Immature natural killer cell (primary cell): ENCODE results near the gene SLC25A13. TPM values are rescaled to one million over a fixed set of nuclear protein-coding genes. Genes with fewer than 3 reads are reported as not detected.

ENCODE experiments used
- DNase-seq, 3 donors: peaks; one replicate each; pipeline ENCODE4 v3.0.0; 2022; ENCODE audit warnings: mixed read lengths in 1 of 3
- H3K27ac Mint-ChIP-seq, 6 donors: one replicate each; pipeline ENCODE4 v1.8.0; 2020; ENCODE audit warnings: mixed read lengths in 6 of 6, mild to moderate bottlenecking in 5 of 6, inconsistent platforms in 4 of 6, moderate library complexity in 3 of 6
- H3K27me3 Mint-ChIP-seq, 3 donors: one replicate each; pipeline ENCODE4 v1.8.0; 2020 to 2021; ENCODE audit warnings: low read depth in 3 of 3, mild to moderate bottlenecking in 3 of 3, mixed read lengths in 3 of 3, moderate library complexity in 3 of 3, inconsistent platforms in 1 of 3
- H3K36me3 Mint-ChIP-seq, 3 donors: one replicate each; pipeline ENCODE4 v1.8.0; 2020; ENCODE audit warnings: mixed read lengths in 3 of 3, inconsistent platforms in 2 of 3, mild to moderate bottlenecking in 2 of 3
- H3K4me1 Mint-ChIP-seq, 2 donors: one replicate each; pipeline ENCODE4 v1.8.0; 2020; ENCODE audit warnings: inconsistent platforms in 2 of 2, mild to moderate bottlenecking in 2 of 2, mixed read lengths in 2 of 2, moderate library complexity in 1 of 2
- H3K4me3 Mint-ChIP-seq, 5 donors: one replicate each; pipeline ENCODE4 v1.8.0; 2020; ENCODE audit warnings: mild to moderate bottlenecking in 5 of 5, mixed read lengths in 5 of 5, inconsistent platforms in 3 of 5, moderate library complexity in 3 of 5
- H3K9me3 Mint-ChIP-seq, 6 donors: one replicate each; pipeline ENCODE4 v1.8.0; 2020; ENCODE audit warnings: mild to moderate bottlenecking in 6 of 6, mixed read lengths in 6 of 6, inconsistent platforms in 4 of 6, moderate library complexity in 3 of 6
- polyA plus RNA-seq, 3 donors: library from polyadenylated mRNA; unstranded; fragments of 300-500 nt; fragmentation: Illumina TruSeq; gene quantifications; one replicate each; pipeline ENCODE4 v1.2.3, GENCODE V29; 2021

The SLC25A13 gene
- polyA plus RNA-seq, 3 donors from 2014 or later, result 4.2 to 9.3 (median 5.3) TPM

DNA sequence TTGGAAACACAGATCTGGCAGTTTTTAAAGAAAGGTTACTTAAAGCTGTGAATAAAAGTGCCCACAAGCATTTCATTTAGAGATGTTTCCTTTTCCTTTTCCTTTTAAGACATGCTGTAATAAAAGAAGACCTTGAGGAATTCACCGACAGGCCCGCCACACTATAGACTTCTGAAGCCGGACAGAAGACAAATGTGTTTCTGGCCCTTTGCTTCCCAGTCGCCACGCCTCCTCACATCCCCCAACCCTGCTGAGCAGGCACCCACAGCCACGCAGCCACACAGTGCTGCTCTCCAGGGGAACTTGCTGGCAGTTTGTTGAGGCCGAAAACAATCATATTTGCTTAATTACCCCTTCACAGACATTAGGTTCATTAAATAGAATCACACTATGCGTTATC, 83.4 kb downstream of the SLC25A13 start:
- Mint-ChIP-seq H3K36me3 (peaks cover 0 to 8% (median 0%) of the 10 kb centered on the region in 3 donors), H3K9me3 (no peaks in the 10 kb centered on the region), H3K4me3 (no peak overlapping the region), H3K4me1 (peaks cover 10 to 20% of the 10 kb centered on the region in 2 donors), H3K27ac (peak overlapping the region in 1 of 6 donors; percentile 6), H3K27me3 (peaks cover 0 to 4% (median 3%) of the 10 kb centered on the region in 3 donors)
- no peak for DNase-seq

- DNase-seq, result no peak
- Mint-ChIP-seq H3K27ac (no peak overlapping the region), H3K4me1 (peaks cover 4 to 6% of the 10 kb centered on the region in 2 donors), H3K36me3 (peaks cover 0 to 8% (median 0%) of the 10 kb centered on the region in 3 donors), H3K4me3 (no peak overlapping the region), H3K27me3 (peaks cover 0 to 4% (median 4%) of the 10 kb centered on the region in 3 donors), H3K9me3 (no peaks in the 10 kb centered on the region)
Observed at GRCh38 chr7:96237040-96237439, 84.9 kb downstream of the SLC25A13 start.

DNA sequence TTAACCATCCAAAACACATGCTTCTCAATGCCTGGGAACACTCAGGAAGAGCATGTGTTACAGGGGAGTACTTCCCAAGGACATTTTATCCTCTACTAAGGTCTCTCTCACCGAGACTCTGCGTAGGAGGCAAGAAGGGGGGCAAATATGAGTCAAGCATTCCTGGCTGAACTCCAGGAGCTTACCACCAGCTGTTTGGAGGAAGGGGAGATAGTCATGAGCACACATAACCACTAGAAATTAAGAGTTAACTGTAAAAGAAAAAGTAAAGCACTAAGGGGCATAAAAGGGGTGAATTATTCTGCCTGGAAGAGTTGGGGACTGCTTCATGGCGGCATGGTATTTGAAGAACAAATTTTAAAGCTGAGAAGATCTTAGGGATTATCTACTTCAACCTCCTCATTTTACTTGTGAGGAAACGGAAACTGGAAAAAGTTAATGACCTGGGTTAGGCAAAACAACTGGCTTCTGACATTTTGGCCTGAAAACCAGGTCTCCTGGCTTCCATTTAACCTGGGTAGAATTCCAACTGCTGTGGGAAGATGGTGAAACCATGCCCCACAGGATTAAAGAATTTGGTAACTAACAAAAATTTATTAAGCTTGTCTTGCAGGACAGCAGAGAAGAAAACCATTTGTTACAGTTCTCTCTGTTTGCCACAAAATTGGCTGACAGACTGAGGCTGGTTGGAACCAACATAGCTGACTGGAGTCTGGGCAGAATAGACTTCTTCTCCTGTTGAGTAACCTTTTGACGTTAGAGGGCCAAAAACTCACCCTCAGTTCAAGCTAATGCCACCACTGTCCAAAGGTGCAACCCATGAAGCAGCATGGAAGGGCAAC, 85.5 kb downstream of the SLC25A13 start:
- no peak overlapping the region for H3K27ac Mint-ChIP-seq
- H3K4me3 Mint-ChIP-seq, result no peak overlapping the region
- peaks cover 0 to 5% (median 4%) of the 10 kb centered on the region in 3 donors for H3K27me3 Mint-ChIP-seq
- H3K36me3 Mint-ChIP-seq, result peaks cover 0 to 8% (median 5%) of the 10 kb centered on the region in 3 donors
- peaks cover 0 to 2% of the 10 kb centered on the region in 2 donors for H3K4me1 Mint-ChIP-seq
- no peaks in the 10 kb centered on the region for H3K9me3 Mint-ChIP-seq
- DNase-seq, result no peak

DNA sequence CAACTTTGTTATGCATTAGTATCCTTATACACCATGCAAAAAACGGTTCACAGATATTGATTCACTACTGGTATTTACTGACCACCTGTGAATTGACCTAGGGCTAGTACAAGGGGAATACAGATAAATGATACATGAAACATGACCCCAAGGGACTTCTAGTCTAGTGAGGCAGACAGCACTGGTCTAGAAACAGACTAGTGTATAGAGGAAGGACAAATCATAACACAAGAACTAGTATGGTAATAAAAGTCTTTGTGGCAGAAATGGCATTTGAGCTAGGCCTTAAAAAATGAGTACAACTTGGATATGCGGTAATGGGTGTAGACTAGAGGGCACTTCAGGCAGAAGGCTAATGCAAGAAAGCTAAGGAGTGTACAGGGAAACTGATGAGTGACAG, 86.6 kb downstream of the SLC25A13 start:
- H3K4me1 Mint-ChIP-seq, result peaks cover 0 to 4% of the 10 kb centered on the region in 2 donors
- H3K27me3 Mint-ChIP-seq, result peaks cover 0 to 5% (median 4%) of the 10 kb centered on the region in 3 donors
- H3K27ac Mint-ChIP-seq, result no peak overlapping the region
- DNase-seq, result no peak
- peaks cover 6 to 14% (median 8%) of the 10 kb centered on the region in 3 donors for H3K36me3 Mint-ChIP-seq
- H3K9me3 Mint-ChIP-seq, result no peaks in the 10 kb centered on the region
- no peak overlapping the region for H3K4me3 Mint-ChIP-seq

DNA sequence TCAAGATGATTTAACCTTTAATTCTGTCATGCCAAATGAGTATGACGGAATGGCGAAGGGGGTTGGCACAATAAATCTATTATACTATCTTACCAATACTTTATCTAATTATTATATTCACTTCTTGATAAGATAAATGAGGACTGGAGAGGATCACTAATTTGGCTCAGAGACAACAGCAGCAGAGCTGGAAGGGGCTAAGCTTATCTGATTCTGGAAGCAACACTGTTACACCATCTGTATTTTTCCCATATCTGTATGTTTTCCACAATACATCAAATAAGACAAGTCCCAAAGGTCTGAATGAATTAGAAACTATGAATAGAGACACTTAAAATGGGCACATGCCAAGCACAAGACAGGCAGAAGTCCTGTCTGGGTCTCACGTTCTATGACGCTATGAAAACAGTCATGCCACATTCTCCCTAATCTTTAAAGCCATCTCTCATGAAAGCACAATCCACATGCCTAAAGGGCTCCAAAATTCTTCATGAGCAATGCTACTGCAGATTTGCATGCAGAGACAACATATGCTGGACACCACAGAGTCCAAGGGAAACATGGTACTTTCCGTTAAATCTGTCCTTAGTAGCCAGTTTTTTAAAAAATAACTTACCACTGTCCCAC, 88.3 kb downstream of the SLC25A13 start:
- DNase-seq, result no peak
- Mint-ChIP-seq H3K4me1 (peaks cover 0 to 4% of the 10 kb centered on the region in 2 donors), H3K9me3 (no peaks in the 10 kb centered on the region), H3K36me3 (peaks cover 16 to 24% (median 16%) of the 10 kb centered on the region in 3 donors), H3K27me3 (peaks cover 0 to 4% (median 3%) of the 10 kb centered on the region in 3 donors), H3K4me3 (no peak overlapping the region), H3K27ac (no peak overlapping the region)

GRCh38 chr7:96233084-96233483, 88.8 kb downstream of the SLC25A13 start:
- H3K4me3 Mint-ChIP-seq, result no peak overlapping the region
- peaks cover 0 to 4% of the 10 kb centered on the region in 2 donors for H3K4me1 Mint-ChIP-seq
- no peak for DNase-seq
- H3K27me3 Mint-ChIP-seq, result peaks cover 0 to 4% (median 3%) of the 10 kb centered on the region in 3 donors
- no peak overlapping the region for H3K27ac Mint-ChIP-seq
- peaks cover 19 to 27% (median 19%) of the 10 kb centered on the region in 3 donors for H3K36me3 Mint-ChIP-seq
- no peaks in the 10 kb centered on the region for H3K9me3 Mint-ChIP-seq

DNA sequence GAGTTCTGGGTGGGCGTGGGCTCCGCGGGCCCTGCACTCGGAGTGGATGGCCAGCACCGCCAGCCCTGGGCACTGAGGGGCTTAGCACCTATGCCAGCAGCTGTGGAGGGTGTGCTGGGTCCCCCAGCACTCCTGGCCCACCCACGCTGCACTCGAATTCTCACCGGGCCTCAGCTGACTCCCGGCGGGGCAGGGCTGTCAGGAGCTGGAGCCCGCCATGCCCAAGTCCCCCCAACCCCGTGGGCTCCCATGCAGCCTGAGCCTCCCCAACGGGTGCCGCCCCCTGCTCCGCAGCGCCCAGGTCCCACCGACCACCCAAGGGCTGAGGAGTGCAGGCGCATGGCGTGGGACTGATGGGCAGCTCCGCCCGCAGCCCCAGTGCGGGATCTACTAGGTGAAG, 93.1 kb downstream of the SLC25A13 start:
- no peak overlapping the region for H3K4me3 Mint-ChIP-seq
- peaks cover 0 to 2% of the 10 kb centered on the region in 2 donors for H3K4me1 Mint-ChIP-seq
- H3K27ac Mint-ChIP-seq, result no peak overlapping the region
- no peak for DNase-seq
- peaks cover 0 to 3% (median 0%) of the 10 kb centered on the region in 3 donors for H3K27me3 Mint-ChIP-seq
- H3K9me3 Mint-ChIP-seq, result no peaks in the 10 kb centered on the region
- H3K36me3 Mint-ChIP-seq, result peaks cover 15 to 32% (median 20%) of the 10 kb centered on the region in 3 donors

DNA sequence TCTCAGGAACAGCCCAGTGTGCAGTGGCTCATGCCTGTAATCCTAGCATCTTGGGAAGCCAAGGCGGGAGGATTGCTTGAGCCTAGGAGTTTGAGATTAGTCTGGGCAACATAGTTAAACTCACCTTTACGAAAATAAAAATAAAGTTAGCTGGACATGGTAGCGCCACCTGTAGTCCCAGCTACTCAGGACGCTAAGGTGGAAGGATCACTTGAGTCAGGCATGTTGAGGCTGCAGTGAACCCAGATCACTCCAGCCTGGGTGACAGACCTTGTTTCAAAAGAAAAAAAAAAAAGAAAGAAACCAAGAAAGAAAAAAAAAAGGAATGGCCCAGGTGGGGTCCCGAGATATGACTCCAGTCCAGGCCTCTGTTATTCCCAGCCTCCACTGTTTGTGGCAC, 96.6 kb downstream of the SLC25A13 start:
- no peak overlapping the region for H3K27ac Mint-ChIP-seq
- no peaks in the 10 kb centered on the region for H3K9me3 Mint-ChIP-seq
- H3K27me3 Mint-ChIP-seq, result no peaks in the 10 kb centered on the region
- peaks cover 13 to 18% (median 18%) of the 10 kb centered on the region in 3 donors for H3K36me3 Mint-ChIP-seq
- H3K4me3 Mint-ChIP-seq, result no peak overlapping the region
- no peaks in the 10 kb centered on the region for H3K4me1 Mint-ChIP-seq
- DNase-seq, result no peak

DNA sequence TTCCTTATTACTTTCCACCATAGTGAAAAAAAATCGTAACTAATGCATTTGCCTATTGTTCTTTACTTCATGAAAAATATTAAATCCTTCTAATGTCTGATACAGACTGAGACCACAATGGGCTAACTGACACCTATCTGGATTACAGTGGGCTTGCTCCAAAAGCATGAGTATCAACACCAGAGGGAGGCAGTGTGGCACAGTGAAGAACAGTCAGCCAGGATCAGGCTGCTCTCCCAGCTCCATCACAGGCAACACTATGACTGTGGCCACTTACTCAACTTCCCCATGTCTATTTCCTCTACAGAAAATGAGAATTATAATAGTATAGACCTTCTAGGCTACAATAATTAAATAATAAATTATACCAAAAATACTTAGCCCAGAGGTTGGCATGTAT, 97.2 kb downstream of the SLC25A13 start:
- Mint-ChIP-seq H3K27me3 (no peaks in the 10 kb centered on the region), H3K9me3 (no peaks in the 10 kb centered on the region), H3K36me3 (peaks cover 10 to 14% (median 12%) of the 10 kb centered on the region in 3 donors), H3K4me1 (no peaks in the 10 kb centered on the region), H3K4me3 (no peak overlapping the region), H3K27ac (no peak overlapping the region)
- no peak for DNase-seq

DNA sequence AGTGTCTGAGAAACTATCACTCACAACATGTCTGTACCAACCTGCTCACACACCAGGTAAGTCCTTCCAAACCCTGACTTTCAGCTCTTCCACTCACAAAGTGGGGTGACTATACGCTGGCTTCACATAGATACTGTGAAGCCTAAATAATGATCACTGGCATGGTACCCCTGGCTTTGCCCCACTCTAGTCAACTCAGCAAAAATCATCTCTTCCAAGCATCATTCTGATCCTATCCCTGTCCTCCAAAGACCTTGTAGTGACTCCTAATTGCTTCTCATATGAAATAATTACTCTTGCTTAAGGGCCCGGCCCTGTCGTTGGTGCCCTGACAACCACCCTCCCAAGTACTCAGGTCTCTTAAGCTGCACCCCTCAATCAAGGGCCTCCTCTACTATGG, 97.8 kb downstream of the SLC25A13 start:
- H3K4me3 Mint-ChIP-seq, result no peak overlapping the region
- H3K9me3 Mint-ChIP-seq, result no peaks in the 10 kb centered on the region
- H3K27me3 Mint-ChIP-seq, result no peaks in the 10 kb centered on the region
- no peak for DNase-seq
- peaks cover 4 to 10% (median 8%) of the 10 kb centered on the region in 3 donors for H3K36me3 Mint-ChIP-seq
- H3K4me1 Mint-ChIP-seq, result no peaks in the 10 kb centered on the region
- no peak overlapping the region for H3K27ac Mint-ChIP-seq

GRCh38 chr7:96221888-96222287, 100.0 kb downstream of the SLC25A13 start:
- H3K36me3 Mint-ChIP-seq, result peaks cover 0 to 7% (median 0%) of the 10 kb centered on the region in 3 donors
- no peaks in the 10 kb centered on the region for H3K4me1 Mint-ChIP-seq
- no peaks in the 10 kb centered on the region for H3K27me3 Mint-ChIP-seq
- H3K27ac Mint-ChIP-seq, result no peak overlapping the region
- H3K9me3 Mint-ChIP-seq, result no peaks in the 10 kb centered on the region
- H3K4me3 Mint-ChIP-seq, result no peak overlapping the region
- DNase-seq, result no peak

- no peak overlapping the region for H3K4me3 Mint-ChIP-seq
- no peaks in the 10 kb centered on the region for H3K4me1 Mint-ChIP-seq
- no peaks in the 10 kb centered on the region for H3K9me3 Mint-ChIP-seq
Observed at GRCh38 chr7:96219378-96220130, 102.3 kb downstream of the SLC25A13 start.

DNA sequence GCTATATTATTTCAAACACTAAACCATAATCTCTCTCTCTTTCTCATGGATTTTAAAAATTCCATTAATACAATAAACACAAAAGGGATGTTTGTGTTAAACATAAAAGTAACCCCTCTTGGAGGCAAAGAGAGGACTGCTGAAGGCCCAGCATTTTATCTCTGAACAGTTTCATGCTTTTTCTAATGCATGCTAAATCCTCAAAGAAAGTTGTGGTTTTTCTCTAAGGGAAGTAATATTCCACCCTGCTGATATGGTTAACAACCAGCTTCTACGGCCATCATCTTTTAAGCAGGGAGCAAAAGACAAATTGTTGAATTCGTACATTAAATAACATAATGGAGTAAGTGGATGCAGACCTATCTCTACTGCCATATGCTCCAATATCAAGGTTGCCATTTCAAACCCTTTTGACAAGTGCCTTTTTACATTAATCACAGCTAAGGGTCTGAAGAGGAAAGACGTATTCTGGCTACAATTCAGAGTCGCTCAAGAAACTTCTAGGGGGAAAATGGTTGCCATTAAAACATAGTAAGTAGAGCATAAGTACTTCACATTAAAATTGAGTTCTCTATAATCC, 103.1 kb downstream of the SLC25A13 start:
- H3K9me3 Mint-ChIP-seq, result no peaks in the 10 kb centered on the region
- H3K4me1 Mint-ChIP-seq, result no peaks in the 10 kb centered on the region
- no peak for DNase-seq

More at GRCh38 chr7:96219378-96220130, 102.3 kb downstream of the SLC25A13 start:
- Mint-ChIP-seq H3K27ac (no peak overlapping the region), H3K36me3 (peaks cover 4 to 7% (median 5%) of the 10 kb centered on the region in 3 donors), H3K27me3 (no peaks in the 10 kb centered on the region)
- DNase-seq, result no peak

More for the DNA sequence above, 103.1 kb downstream of the SLC25A13 start:
- H3K4me3 Mint-ChIP-seq, result no peak overlapping the region
- H3K27ac Mint-ChIP-seq, result no peak overlapping the region
- H3K27me3 Mint-ChIP-seq, result no peaks in the 10 kb centered on the region
- H3K36me3 Mint-ChIP-seq, result peaks cover 2 to 5% (median 4%) of the 10 kb centered on the region in 3 donors
